Measurements from ENCODE around the gene ABLIM2. TPM values are rescaled to one million over a fixed set of nuclear protein-coding genes. Genes with fewer than 3 reads are reported as not detected.

Gene ABLIM2
- total and polyA plus RNA-seq, 2 of the 13 experiments (the other 11 are each of a cell fraction or from before 2014, with no cell fraction given), result 0.20 to 0.37 TPM

- TF ChIP-seq AFF4 (CRISPR knock-in tag; IDR thresholded peaks at IDR 0.05) (no peak), ZNF124 (CRISPR knock-in tag; IDR thresholded peaks at IDR 0.05) (no peak), TP53 (CRISPR knock-in tag; conservative IDR thresholded peaks at IDR 0.05) (no peak), STAT6 (CRISPR knock-in tag; IDR thresholded peaks at IDR 0.05; ENCODE audit: borderline replicate concordance) (no peak), ZNF251 (CRISPR knock-in tag; IDR thresholded peaks at IDR 0.05) (no peak), ZNF563 (CRISPR knock-in tag; IDR thresholded peaks at IDR 0.05) (no peak), RARG (CRISPR knock-in tag; IDR thresholded peaks at IDR 0.05; ENCODE audit: low read depth) (no peak), FOXC1 (CRISPR knock-in tag; IDR thresholded peaks at IDR 0.05; ENCODE audit: borderline replicate concordance) (no peak), HMGXB3 (CRISPR knock-in tag; IDR thresholded peaks at IDR 0.05; ENCODE audit: borderline replicate concordance) (no peak), ARID3A (IDR thresholded peaks at IDR 0.05; ENCODE audit: low read depth, low read length) (no peak), ZNF567 (CRISPR knock-in tag; IDR thresholded peaks at IDR 0.05; ENCODE audit: borderline replicate concordance) (no peak), ZNF790 (CRISPR knock-in tag; IDR thresholded peaks at IDR 0.05; ENCODE audit: borderline replicate concordance) (no peak), HNF4A (CRISPR knock-in tag; IDR thresholded peaks at IDR 0.05) (no peak), ZSCAN20 (CRISPR knock-in tag; IDR thresholded peaks at IDR 0.05; ENCODE audit: borderline replicate concordance) (no peak), PCBP1 (IDR thresholded peaks at IDR 0.05; ENCODE audit: borderline replicate concordance, low read depth, low read length) (no peak), ZNF530 (CRISPR knock-in tag; IDR thresholded peaks at IDR 0.05; ENCODE audit: low read depth) (no peak)
Measured at GRCh38 chr4:8201321-8201781, 42.7 kb upstream of the ABLIM2 start (continued).

Measured in HepG2 (cell line).